H1 (cell line): ENCODE measurements around the gene KCNJ10. TPM values are rescaled to one million over a fixed set of nuclear protein-coding genes. Genes with fewer than 3 reads are reported as not detected.

Source experiments
- CTCF ChIA-PET: fragments of 300-600 bp; sonication (Branson Sonifier 250); formaldehyde crosslinking; loops from one replicate; lab custom pipeline; 2021; ENCODE audit not compliant: partially characterized antibody; lab: Charles Lee
- POLR2A ChIA-PET: fragments of 300-600 bp; sonication (Branson Sonifier 250); formaldehyde crosslinking; loops from one replicate; lab custom pipeline; 2021; ENCODE audit warnings: inconsistent platforms; ENCODE audit not compliant: partially characterized antibody; lab: Charles Lee
- DNase-seq, 2 experiments: peaks; one replicate each; pipeline versions ENCODE4 v3.0.0 to v3.0.0-alpha.2; 2010 to 2022; ENCODE audit warnings: low spot score in 2 of 2, low read depth in 1 of 2, mixed read lengths in 1 of 2
- FAIRE-seq: peaks from 2 replicates; lab custom pipeline; 2011; peaks lifted over from hg19 to GRCh38; lab: Jason Lieb, UNC
- H2AFZ ChIP-seq: 2 replicates; pipeline ENCODE4 v1.8.1; 2012; ENCODE audit warnings: low read length, inconsistent platforms
- H2AK5ac ChIP-seq: 2 replicates; pipeline ENCODE4 v1.6.1; 2013; ENCODE audit warnings: low read depth, low read length
- H2BK120ac ChIP-seq: replicated peaks from 2 replicates; pipeline ENCODE3; 2013; ENCODE audit warnings: low read depth, low read length, inconsistent platforms
- H2BK12ac ChIP-seq: 2 replicates; pipeline ENCODE4 v1.6.1; 2013; ENCODE audit warnings: low read depth, low read length
- H2BK15ac ChIP-seq: 2 replicates; pipeline ENCODE4 v1.6.1; 2013; ENCODE audit warnings: low read length
- H2BK20ac ChIP-seq: 2 replicates; pipeline ENCODE4 v1.6.1; 2013; ENCODE audit warnings: low read length
- H2BK5ac ChIP-seq: 2 replicates; pipeline ENCODE4 v1.6.1; 2013; ENCODE audit warnings: low read depth, low read length
- H3K14ac ChIP-seq: 2 replicates; pipeline ENCODE4 v1.6.1; 2013; ENCODE audit warnings: inconsistent platforms; ENCODE audit not compliant: insufficient read length
- H3K18ac ChIP-seq: 2 replicates; pipeline ENCODE4 v1.6.1; 2013; ENCODE audit warnings: low read length; ENCODE audit errors: extremely low read depth
- H3K23ac ChIP-seq: 2 replicates; pipeline ENCODE4 v1.6.1; 2013; ENCODE audit warnings: inconsistent platforms; ENCODE audit not compliant: insufficient read length
- H3K23me2 ChIP-seq: 2 replicates; pipeline ENCODE4 v1.6.1; 2013; ENCODE audit warnings: low read depth, low read length
- H3K27ac ChIP-seq: 2 replicates; pipeline ENCODE4 v1.6.1; 2011; ENCODE audit warnings: low read depth, low read length, inconsistent platforms
- H3K27me3 ChIP-seq, 4 experiments: replicated peaks in 1 of 4; 1 replicate in 1 of 4; 2 replicates in 3 of 4; pipeline versions ENCODE4 v1.6.1 to v1.8.1; 2011 to 2013; ENCODE audit warnings: low read length in 3 of 4, mild to moderate bottlenecking in 3 of 4, inconsistent platforms in 2 of 4, mixed read lengths in 2 of 4, moderate library complexity in 1 of 4; ENCODE audit not compliant: control insufficient read depth in 3 of 4, insufficient read depth in 3 of 4; ENCODE audit errors: extremely low read depth in 1 of 4
- H3K36me3 ChIP-seq, 4 experiments: 2 replicates each; pipeline versions ENCODE4 v1.6.1 to v1.8.1; 2011 to 2013; ENCODE audit warnings: mild to moderate bottlenecking in 4 of 4, low read length in 3 of 4, moderate library complexity in 2 of 4, control low read depth in 1 of 4, inconsistent platforms in 1 of 4; ENCODE audit not compliant: insufficient read depth in 4 of 4, control insufficient read depth in 2 of 4
- H3K4ac ChIP-seq: replicated peaks from 2 replicates; pipeline ENCODE3; 2013; ENCODE audit warnings: low read length, low read depth, mixed read lengths, inconsistent platforms; ENCODE audit not compliant: insufficient read length
- H3K4me1 ChIP-seq, 4 experiments: replicated peaks in 1 of 4; 1 replicate in 1 of 4; 2 replicates in 3 of 4; pipeline versions ENCODE4 v1.6.1 to v1.8.1; 2011 to 2013; ENCODE audit warnings: low read length in 3 of 4, inconsistent platforms in 2 of 4, mixed read lengths in 1 of 4; ENCODE audit not compliant: insufficient read depth in 4 of 4, control insufficient read depth in 3 of 4
- H3K4me2 ChIP-seq, 2 experiments: 2 replicates each; pipeline versions ENCODE4 v1.6.1 to v1.8.1; 2011 to 2013; ENCODE audit warnings: low read depth in 2 of 2, low read length in 2 of 2, control low read depth in 1 of 2, inconsistent platforms in 1 of 2, mild to moderate bottlenecking in 1 of 2; ENCODE audit not compliant: insufficient read depth in 1 of 2
- H3K4me3 ChIP-seq, 4 experiments: fragments of 200-600, 300-600 bp in 1 of 4; sonication (generic), shearing (Covaris generic), sonication (Bioruptor Twin) in 1 of 4; 2 replicates each; pipeline versions ENCODE4 v1.5.1 to v1.8.1; 2011 to 2016; ENCODE audit warnings: low read length in 4 of 4, low read depth in 3 of 4, control low read depth in 2 of 4, inconsistent platforms in 2 of 4, mild to moderate bottlenecking in 2 of 4, mixed read lengths in 1 of 4, moderate library complexity in 1 of 4; ENCODE audit not compliant: insufficient read depth in 2 of 4; ENCODE audit errors: extremely low read depth in 1 of 4
- H3K56ac ChIP-seq: replicated peaks from 2 replicates; pipeline ENCODE3; 2013; ENCODE audit warnings: low read depth, mild to moderate bottlenecking, mixed read lengths, low read length, inconsistent platforms; ENCODE audit not compliant: insufficient read length
- H3K79me1 ChIP-seq: 2 replicates; pipeline ENCODE4 v1.6.1; 2013; ENCODE audit warnings: low read depth, low read length, control low read depth
- H3K79me2 ChIP-seq, 2 experiments: 2 replicates each; pipeline versions ENCODE4 v1.6.1 to v1.8.1; 2012 to 2013; ENCODE audit warnings: low read length in 2 of 2, mild to moderate bottlenecking in 2 of 2, inconsistent platforms in 1 of 2; ENCODE audit not compliant: insufficient read depth in 2 of 2, control insufficient read depth in 1 of 2
- H3K9ac ChIP-seq, 4 experiments: replicated peaks in 1 of 4; 1 replicate in 1 of 4; 2 replicates in 3 of 4; pipeline versions ENCODE4 v1.6.1 to v1.8.1; 2011 to 2013; ENCODE audit warnings: low read depth in 3 of 4, low read length in 3 of 4, control low read depth in 2 of 4, mild to moderate bottlenecking in 2 of 4, moderate library complexity in 2 of 4, inconsistent platforms in 1 of 4; ENCODE audit errors: extremely low read depth in 1 of 4
- H3K9me3 ChIP-seq, 2 experiments: 2 replicates each; pipeline versions ENCODE4 v1.6.1 to v1.8.1; 2012 to 2013; ENCODE audit warnings: mild to moderate bottlenecking in 2 of 2, moderate library complexity in 2 of 2, control low read depth in 1 of 2, inconsistent platforms in 1 of 2, low read depth in 1 of 2, low read length in 1 of 2, mixed read lengths in 1 of 2; ENCODE audit not compliant: insufficient read depth in 2 of 2
- H4K20me1 ChIP-seq, 2 experiments: replicated peaks in 1 of 2; 2 replicates each; pipeline versions ENCODE3 to v1.8.1; 2011 to 2013; ENCODE audit warnings: inconsistent platforms in 2 of 2, low read length in 2 of 2, mild to moderate bottlenecking in 1 of 2; ENCODE audit not compliant: insufficient read depth in 2 of 2, control insufficient read depth in 1 of 2
- H4K5ac ChIP-seq: 2 replicates; pipeline ENCODE4 v1.6.1; 2013; ENCODE audit warnings: low read length, low read depth, mixed read lengths, inconsistent platforms; ENCODE audit not compliant: insufficient read length
- H4K8ac ChIP-seq: 2 replicates; pipeline ENCODE4 v1.8.0; 2013; ENCODE audit warnings: mild to moderate bottlenecking, moderate library complexity, low read length, inconsistent platforms; ENCODE audit not compliant: insufficient read depth; ENCODE audit errors: extremely low read depth
- H4K91ac ChIP-seq: replicated peaks from 2 replicates; pipeline ENCODE3; 2013; ENCODE audit warnings: low read length, mixed read lengths, inconsistent platforms; ENCODE audit not compliant: insufficient read length
- CBX5 ChIP-seq: fragments of 300-800, 300-1000 bp; sonication (generic); IDR thresholded peaks from 2 replicates; pipeline ENCODE4 v1.7.1; 2016; ENCODE audit warnings: antibody characterized with exemption, low read length, low read depth
- CTBP2 ChIP-seq: IDR thresholded peaks from 2 replicates; pipeline ENCODE4 v1.7.0; 2011; ENCODE audit warnings: borderline replicate concordance, mild to moderate bottlenecking, moderate library complexity, mixed read lengths, low read length; ENCODE audit not compliant: insufficient read depth, insufficient read length
- EZH2 ChIP-seq: fragments of 200-600 bp; sonication (generic); IDR thresholded peaks from 2 replicates; pipeline ENCODE4 v1.7.1; 2012; ENCODE audit warnings: low read depth, mild to moderate bottlenecking, moderate library complexity, low read length, inconsistent platforms; ENCODE audit not compliant: severe bottlenecking
- FOSL1 ChIP-seq: IDR thresholded peaks from 2 replicates; pipeline ENCODE4 v1.6.1; 2011; ENCODE audit warnings: mild to moderate bottlenecking, low read depth, low read length, moderate library complexity; ENCODE audit not compliant: insufficient read depth
- RFX5 ChIP-seq: IDR thresholded peaks from 2 replicates; pipeline ENCODE4 v1.6.1; 2011; ENCODE audit warnings: low read depth, low read length, improper control_type of control experiment, borderline replicate concordance
- SIX5 ChIP-seq: IDR thresholded peaks from 2 replicates; pipeline ENCODE4 v1.6.1; 2011; ENCODE audit warnings: mild to moderate bottlenecking, low read depth, low read length
- SRF ChIP-seq: IDR thresholded peaks from 2 replicates; pipeline ENCODE4 v1.6.1; 2011; ENCODE audit warnings: mild to moderate bottlenecking, low read depth, low read length, moderate library complexity
- SUZ12 ChIP-seq: fragments of 200-600 bp; sonication (generic); IDR thresholded peaks from 2 replicates; pipeline ENCODE4 v1.6.1; 2012; ENCODE audit warnings: mild to moderate bottlenecking, inconsistent platforms, low read length, moderate library complexity, mixed read lengths
- ZNF274 ChIP-seq: IDR thresholded peaks from 2 replicates; pipeline ENCODE4 v1.7.0; 2012; ENCODE audit warnings: low read length, borderline replicate concordance; ENCODE audit errors: extremely low read depth
- WGBS, 2 experiments: shearing (Covaris generic) in 1 of 2; methylation state at CpG; one replicate each; pipeline versions ENCODE4 v1.1.6 to v1.1.7; 2013 to 2015; ENCODE audit warnings: low lambda C conversion rate in 2 of 2, mixed read lengths in 2 of 2, inconsistent platforms in 1 of 2, low coverage in 1 of 2, missing lambda C conversion rate in 1 of 2; ENCODE audit not compliant: insufficient replicate concordance in 2 of 2, insufficient coverage in 1 of 2, insufficient read length in 1 of 2; ENCODE audit errors: extremely low coverage in 1 of 2, missing lambda C conversion rate in 1 of 2; 5-methylcytosine and 5-hydroxymethylcytosine counted together
- polyA plus RNA-seq, 7 experiments: library from polyadenylated mRNA; depleted of rRNA in 3 of 7; stranded (reverse) in 5 of 7; unstranded in 2 of 7; fragments of >200 nt in 5 of 7; fragments of 200-250 nt in 2 of 7; gene quantifications; 1 replicate in 5 of 7; 2 replicates in 1 of 7; 4 replicates in 1 of 7; pipeline versions ENCODE4 v1.2.1 to v1.2.3, GENCODE V29; 2011 to 2013; ENCODE audit warnings: missing spikeins in 2 of 7, mixed read lengths in 2 of 7
- total RNA-seq: library from RNA; stranded (reverse); fragmentation: NEBNext Ultra II Directional; extraction: Animal tissue kit (Norgen Biotek cat#: 25700); gene quantifications from 2 replicates; pipeline ENCODE4 v1.2.1, GENCODE V29; 2021

The KCNJ10 gene
- total and polyA plus RNA-seq, 2 of the 8 experiments (the other 6 are each of a cell fraction or from before 2014, with no cell fraction given): 1.7 to 2.4 TPM

GRCh38 chr1:160083968-160084770 is 14.2 kb upstream of the KCNJ10 start:
- peaks cover 0 to 5% (median 3%) of the 10 kb centered on the region in 4 experiments; a peak in 4 of 7 replicates for H3K4me1 ChIP-seq
- H4K5ac ChIP-seq: peak overlapping the region; percentile 19
- ChIA-PET POLR2A (interaction anchor here (0.9 to 4.6 kb wide), 10 partner anchors 10 to 139 kb away, joined by 3 to 39 read pairs (median 4); partner anchors contain the start of genes IGSF8, IGSF9 and KCNJ10), CTCF (interaction anchor here (0.6 to 50.1 kb wide), 17 partner anchors 11 to 207 kb away, joined by 3 to 1874 read pairs (median 12); partner anchors contain the start of genes ATP1A2, CASQ1, IGSF8 and KCNJ10)
- peaks cover 0 to 4% of the 10 kb centered on the region in 2 experiments; a peak in 1 of 4 replicates for H3K9me3 ChIP-seq
- no peaks in the 10 kb centered on the region for H3K79me1 ChIP-seq
- H4K20me1 ChIP-seq: no peaks in the 10 kb centered on the region
- peak overlapping the region; percentile 29 for H2BK120ac ChIP-seq
- H2AFZ ChIP-seq: peak overlapping the region; percentile 71; the same call in 1 of the 2 replicates
- H2BK15ac ChIP-seq: peak overlapping the region; percentile 92; the same call in 1 of the 2 replicates
- H3K14ac ChIP-seq: no peak overlapping the region
- 42% methylated on average over 88 of the region's 96 CpGs; no CpG with 5 or more reads in 1 of the 2 experiments for WGBS, 2 experiments
- no peak overlapping the region for H3K56ac ChIP-seq
- H3K27me3 ChIP-seq: peaks cover 0 to 43% (median 30%) of the 10 kb centered on the region in 4 experiments; a peak in 6 of 7 replicates
- no peaks in the 10 kb centered on the region for H3K79me2 ChIP-seq
- no peak overlapping the region for H3K23ac ChIP-seq
- H3K23me2 ChIP-seq: no peaks in the 10 kb centered on the region; the same call in 1 of the 2 replicates
- peak in 1 of 2 experiments; percentile 94 for DNase-seq
- H3K4me3 ChIP-seq: peak overlapping the region; percentile 1 to 49 (median 42); a peak in 7 of 8 replicates
- peak overlapping the region in 1 of 4 experiments; percentile 20; a peak in 2 of 7 replicates for H3K9ac ChIP-seq
- H2BK5ac ChIP-seq: peak overlapping the region; percentile 64; the same call in 1 of the 2 replicates
- H2AK5ac ChIP-seq: peak overlapping the region; percentile 49; the same call in 1 of the 2 replicates
- H2BK12ac ChIP-seq: peak overlapping the region; percentile 93
- no peak for FAIRE-seq
- peak overlapping the region; percentile 77 for H4K91ac ChIP-seq
- peak overlapping the region; percentile 68 for H3K18ac ChIP-seq
- peaks cover 0 to 5% (median 0%) of the 10 kb centered on the region in 4 experiments; a peak in 1 of 8 replicates for H3K36me3 ChIP-seq
- peak overlapping the region; percentile 54 for H4K8ac ChIP-seq
- peak overlapping the region; percentile 86 for H3K4ac ChIP-seq
- peak overlapping the region; percentile 49 for H2BK20ac ChIP-seq
- H3K27ac ChIP-seq: no peak overlapping the region
- H3K4me2 ChIP-seq: peak overlapping the region; percentile 16 to 64
- TF ChIP-seq CTBP2 (no peak), SIX5 (no peak), SUZ12 (no peak), SRF (no peak), CBX5 (no peak), EZH2 (no peak), FOSL1 (no peak), ZNF274 (no peak), RFX5 (no peak)
